ENCODE measurements around the gene SLC9A9. TPM values are rescaled to one million over a fixed set of nuclear protein-coding genes. Genes with fewer than 3 reads are reported as not detected.

The SLC9A9 gene
- total and polyA plus RNA-seq, 2 of the 8 experiments (the other 6 are each of a cell fraction or from before 2014, with no cell fraction given), result 0.48 to 1.1 TPM

DNA sequence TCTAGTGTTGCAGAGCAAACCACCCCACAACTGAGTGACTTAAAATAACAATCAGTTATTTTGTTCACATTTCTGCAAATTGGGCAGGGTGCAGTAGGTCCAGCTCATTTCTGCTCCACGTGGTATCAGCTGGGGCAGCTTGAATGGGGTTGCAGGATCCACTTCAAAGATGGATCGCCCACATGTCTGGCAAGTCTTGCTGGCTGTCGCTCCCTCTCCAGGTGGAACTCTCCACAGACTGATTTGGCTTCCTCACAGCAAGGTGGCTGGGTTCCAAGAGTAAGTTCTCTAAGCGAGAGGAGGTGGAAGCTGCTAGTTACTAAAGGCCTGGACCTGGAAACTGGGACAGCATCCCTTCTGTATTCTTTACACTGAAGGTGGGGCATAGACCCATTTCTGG is 213.3 kb downstream of the SLC9A9 start (continued):
- no peak for TF ChIP-seq MAFK (IDR thresholded peaks at IDR 0.05; ENCODE audit: low read depth, low read length)

DNA sequence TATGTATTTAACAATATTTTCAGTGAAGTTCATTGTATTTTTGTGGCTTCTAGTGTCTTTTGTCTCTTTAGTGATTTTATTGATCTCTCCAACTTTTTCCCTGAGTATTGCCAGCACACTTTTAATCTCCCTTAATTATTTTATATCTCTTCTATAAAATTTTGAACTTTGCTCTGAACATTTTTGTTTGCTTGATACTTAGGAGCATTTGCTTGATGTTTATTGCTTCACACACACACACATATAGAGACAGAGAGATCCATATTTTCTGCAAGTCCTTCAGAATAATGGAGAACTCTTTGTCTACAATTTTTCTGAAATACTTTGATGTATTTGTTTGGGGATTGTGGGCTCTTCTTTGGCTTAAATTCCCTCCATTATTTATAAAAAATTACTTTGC is 213.8 kb downstream of the SLC9A9 start:
- Histone ChIP-seq H2AFZ (ENCODE audit: low read length) (no peak overlapping the region), H3K79me2 (ENCODE audit: control insufficient read depth in 1 of 2, insufficient read depth in 2 of 2, low read length in 2 of 2) (no peaks in the 10 kb centered on the region), H4K5ac (ENCODE audit: insufficient read length, low read depth, low read length) (no peak overlapping the region), H4K91ac (replicated peaks; ENCODE audit: insufficient read length, low read length) (no peak overlapping the region), H2BK20ac (ENCODE audit: low read length) (no peak overlapping the region), H4K20me1 (replicated peaks in 1 of 2; ENCODE audit: control insufficient read depth in 1 of 2, insufficient read depth in 2 of 2, low read length in 2 of 2) (no peaks in the 10 kb centered on the region), H2AK5ac (ENCODE audit: low read depth, low read length) (no peak overlapping the region), H2BK12ac (ENCODE audit: low read depth, low read length) (no peak overlapping the region), H2BK5ac (ENCODE audit: low read depth, low read length) (no peak overlapping the region), H3K4me3 (ENCODE audit: extremely low read depth in 1 of 4, insufficient read depth in 2 of 4, low read depth in 3 of 4, low read length in 4 of 4) (no peak overlapping the region), H3K18ac (ENCODE audit: extremely low read depth, low read length) (no peak overlapping the region), H3K9ac (replicated peaks in 1 of 4; ENCODE audit: extremely low read depth in 1 of 4, low read depth in 3 of 4, low read length in 3 of 4) (no peak overlapping the region), H3K14ac (ENCODE audit: insufficient read length) (no peak overlapping the region), H2BK120ac (replicated peaks; ENCODE audit: low read depth, low read length) (no peak overlapping the region), H3K4ac (replicated peaks; ENCODE audit: insufficient read length, low read depth, low read length) (no peak overlapping the region), H3K27ac (ENCODE audit: low read depth, low read length) (no peak overlapping the region), H3K9me3 (ENCODE audit: insufficient read depth in 2 of 2, low read depth in 1 of 2, low read length in 1 of 2) (no peaks in the 10 kb centered on the region), H3K36me3 (ENCODE audit: control insufficient read depth in 2 of 4, insufficient read depth in 4 of 4, low read length in 3 of 4) (no peaks in the 10 kb centered on the region), H3K23ac (ENCODE audit: insufficient read length) (no peak overlapping the region), H4K8ac (ENCODE audit: extremely low read depth, insufficient read depth, low read length) (no peak overlapping the region), H3K56ac (replicated peaks; ENCODE audit: insufficient read length, low read depth, low read length) (no peak overlapping the region), H3K27me3 (replicated peaks in 1 of 4; ENCODE audit: control insufficient read depth in 3 of 4, extremely low read depth in 1 of 4, insufficient read depth in 3 of 4, low read length in 3 of 4) (no peaks in the 10 kb centered on the region), H2BK15ac (ENCODE audit: low read length) (no peak overlapping the region), H3K79me1 (ENCODE audit: low read depth, low read length) (no peaks in the 10 kb centered on the region), H3K23me2 (ENCODE audit: low read depth, low read length) (no peaks in the 10 kb centered on the region; the same call in 1 of the 2 replicates), H3K4me2 (ENCODE audit: insufficient read depth in 1 of 2, low read depth in 2 of 2, low read length in 2 of 2) (no peak overlapping the region), H3K4me1 (replicated peaks in 1 of 4; ENCODE audit: control insufficient read depth in 3 of 4, insufficient read depth in 4 of 4, low read length in 3 of 4) (no peaks in the 10 kb centered on the region)
- FAIRE-seq (no peak), DNase-seq (ENCODE audit: low read depth in 1 of 2, low spot score in 2 of 2) (no peak)
- ChIA-PET CTCF (ENCODE audit: partially characterized antibody) (interaction anchor here (1.2 to 1.3 kb wide), 2 partner anchors 9 to 15 kb away, joined by 3 read pairs; no protein-coding TSS in a partner anchor), POLR2A (ENCODE audit: partially characterized antibody) (no interaction called here)
- TF ChIP-seq MAFK (IDR thresholded peaks at IDR 0.05; ENCODE audit: low read depth, low read length) (no peak), EZH2 (IDR thresholded peaks at IDR 0.05; ENCODE audit: low read depth, low read length, severe bottlenecking) (no peak), NRF1 (IDR thresholded peaks at IDR 0.05; ENCODE audit: low read depth, low read length) (no peak)
